SK-N-SH treated with all-trans-retinoic acid at 6 μM for 48 hours (cell line): ENCODE data around the gene BIRC3.

Experiments
- BACH2 ChIP-seq: fragments of 250-450 bp; sonication (Bioruptor Pico); IDR thresholded peaks from 2 replicates; pipeline ENCODE4 v1.9.0; 2021; ENCODE audit warnings: mild to moderate bottlenecking, borderline replicate concordance
- CSDC2 ChIP-seq: fragments of 250-450 bp; sonication (Bioruptor Pico); IDR thresholded peaks from 2 replicates; pipeline ENCODE4 v1.5.0; 2020; ENCODE audit warnings: mild to moderate bottlenecking, moderate library complexity
- CSRNP3 ChIP-seq: fragments of 250-450 bp; sonication (Bioruptor Pico); IDR thresholded peaks from 2 replicates; pipeline ENCODE4 v1.5.1; 2021; ENCODE audit warnings: mild to moderate bottlenecking, moderate library complexity
- OSR1 ChIP-seq: fragments of 250-450 bp; sonication (Bioruptor Pico); IDR thresholded peaks from 2 replicates; pipeline ENCODE4 v1.8.0; 2022; ENCODE audit warnings: moderate library complexity, mild to moderate bottlenecking, inconsistent platforms
- PATZ1 ChIP-seq: fragments of 250-450 bp; sonication (Bioruptor Pico); IDR thresholded peaks from 2 replicates; pipeline ENCODE4 v1.8.0; 2020; ENCODE audit warnings: mild to moderate bottlenecking, moderate library complexity, borderline replicate concordance
- POU6F1 ChIP-seq: fragments of 250-450 bp; sonication (Bioruptor Pico); IDR thresholded peaks from 2 replicates; pipeline ENCODE4 v1.8.0; 2021; ENCODE audit warnings: low read depth, mild to moderate bottlenecking, moderate library complexity, borderline replicate concordance
- PPARA ChIP-seq: fragments of 250-450 bp; sonication (Bioruptor Pico); IDR thresholded peaks from 2 replicates; pipeline ENCODE4 v1.5.0; 2020; ENCODE audit warnings: mild to moderate bottlenecking, borderline replicate concordance
- RARB ChIP-seq: fragments of 250-450 bp; sonication (Bioruptor Pico); IDR thresholded peaks from 2 replicates; pipeline ENCODE4 v1.8.0; 2021; ENCODE audit warnings: mild to moderate bottlenecking, moderate library complexity
- SNAI2 ChIP-seq: fragments of 250-450 bp; sonication (Bioruptor Pico); IDR thresholded peaks from 2 replicates; pipeline ENCODE4 v1.5.0; 2020; ENCODE audit warnings: mild to moderate bottlenecking, moderate library complexity
- TOX ChIP-seq: fragments of 250-450 bp; sonication (Bioruptor Pico); IDR thresholded peaks from 2 replicates; pipeline ENCODE4 v1.8.0; 2021; ENCODE audit warnings: mild to moderate bottlenecking, moderate library complexity, borderline replicate concordance
- TSHZ2 ChIP-seq: fragments of 250-450 bp; sonication (Bioruptor Pico); IDR thresholded peaks from 2 replicates; pipeline ENCODE4 v1.5.0; 2020; ENCODE audit warnings: mild to moderate bottlenecking, moderate library complexity
- ZC3H10 ChIP-seq: fragments of 250-450 bp; sonication (Bioruptor Pico); IDR thresholded peaks from 2 replicates; pipeline ENCODE4 v1.5.1; 2021; ENCODE audit warnings: mild to moderate bottlenecking, moderate library complexity
- ZFP30 ChIP-seq: fragments of 450-650 bp; formaldehyde crosslinking; IDR thresholded peaks from 2 replicates; pipeline ENCODE4 v1.5.0; 2022; ENCODE audit warnings: mild to moderate bottlenecking, moderate library complexity
- ZNF8 ChIP-seq: fragments of 450-650 bp; formaldehyde crosslinking; IDR thresholded peaks from 2 replicates; pipeline ENCODE4 v1.5.0; 2020; ENCODE audit warnings: mild to moderate bottlenecking, moderate library complexity

GRCh38 chr11:102343809-102344208 is 26.5 kb downstream of the BIRC3 start:
- TF ChIP-seq CSRNP3: no peak
- no peak for TF ChIP-seq OSR1 (CRISPR knock-in tag)
- TF ChIP-seq TSHZ2 (CRISPR knock-in tag): no peak
- no peak for TF ChIP-seq PATZ1 (CRISPR knock-in tag)
- no peak for TF ChIP-seq ZFP30 (CRISPR knock-in tag)
- TF ChIP-seq SNAI2 (CRISPR knock-in tag): no peak
- no peak for TF ChIP-seq RARB (CRISPR knock-in tag)
- no peak for TF ChIP-seq TOX (CRISPR knock-in tag)
- TF ChIP-seq ZNF8 (CRISPR knock-in tag): no peak
- no peak for TF ChIP-seq CSDC2 (CRISPR knock-in tag)
- TF ChIP-seq POU6F1 (CRISPR knock-in tag): no peak
- TF ChIP-seq BACH2 (CRISPR knock-in tag): no peak
- TF ChIP-seq ZC3H10 (CRISPR knock-in tag): no peak
- no peak for TF ChIP-seq PPARA
